ENCODE data around the gene GPR27.

The GPR27 gene

GRCh38 chr3:71783152-71783551, 29.5 kb downstream of the GPR27 start:
- TF ChIP-seq CTCF (IDR thresholded peaks at IDR 0.05), result no peak

GRCh38 chr3:71784201-71784913, 30.7 kb downstream of the GPR27 start:
- no peak for TF ChIP-seq CTCF (IDR thresholded peaks at IDR 0.05)

DNA sequence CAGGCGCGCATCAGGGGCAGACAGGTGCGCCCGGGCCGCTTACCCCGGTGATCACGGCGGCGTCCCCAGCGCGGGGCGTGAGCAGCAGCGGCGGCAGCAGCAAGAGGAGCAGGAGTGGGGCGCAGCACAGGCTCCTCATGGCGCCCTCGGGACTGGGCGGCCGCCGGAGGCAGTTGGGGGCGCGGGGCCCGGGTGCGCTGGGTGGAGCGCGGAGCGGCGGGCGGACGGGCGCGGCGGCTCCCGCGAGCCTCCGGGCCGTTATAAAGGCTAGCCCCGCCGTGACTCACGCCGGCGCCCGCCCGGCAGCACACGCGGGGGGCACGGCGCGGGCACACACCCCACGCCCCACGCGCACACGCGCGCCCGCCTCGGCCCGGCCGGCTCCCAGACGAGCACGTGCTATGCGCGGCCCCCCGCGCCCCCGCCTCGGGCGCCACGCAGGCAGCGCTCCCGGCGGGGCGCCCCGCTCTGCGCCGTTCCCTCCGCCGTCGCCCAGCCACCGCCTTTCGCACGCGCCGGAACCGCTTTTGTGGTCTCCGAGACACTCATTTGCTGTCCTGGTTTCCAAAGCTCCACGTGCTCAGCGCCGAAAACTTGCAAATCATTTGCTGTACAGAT, 31.4 kb downstream of the GPR27 start, which contains the start of gene PROK2:
PROK2 (minus strand) TSS at position 235 of the 618 bp plus-strand sequence; CDS start at position 139, 96 bp downstream.
- TF ChIP-seq CTCF (IDR thresholded peaks at IDR 0.05), result no peak

- no peak for TF ChIP-seq CTCF (IDR thresholded peaks at IDR 0.05)
Observed at GRCh38 chr3:71785532-71786216, 32.0 kb downstream of the GPR27 start.

DNA sequence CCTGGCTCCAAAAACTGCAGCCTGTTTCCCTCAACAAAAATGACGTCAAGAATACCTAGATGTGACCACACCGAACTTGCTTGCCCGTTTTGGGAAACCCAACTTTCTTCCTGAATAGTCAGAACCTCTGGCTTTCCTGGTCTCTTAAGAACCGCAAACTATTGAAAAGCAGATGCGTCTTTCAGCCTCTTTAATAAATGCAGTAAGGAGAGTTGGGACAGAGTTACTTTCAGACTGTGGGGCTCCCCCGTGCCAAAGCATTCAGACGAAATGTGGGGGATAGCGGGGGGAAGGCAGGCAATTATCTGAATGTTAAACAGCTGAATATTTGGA, 32.5 kb downstream of the GPR27 start:
- TF ChIP-seq CTCF (IDR thresholded peaks at IDR 0.05), result no peak

DNA sequence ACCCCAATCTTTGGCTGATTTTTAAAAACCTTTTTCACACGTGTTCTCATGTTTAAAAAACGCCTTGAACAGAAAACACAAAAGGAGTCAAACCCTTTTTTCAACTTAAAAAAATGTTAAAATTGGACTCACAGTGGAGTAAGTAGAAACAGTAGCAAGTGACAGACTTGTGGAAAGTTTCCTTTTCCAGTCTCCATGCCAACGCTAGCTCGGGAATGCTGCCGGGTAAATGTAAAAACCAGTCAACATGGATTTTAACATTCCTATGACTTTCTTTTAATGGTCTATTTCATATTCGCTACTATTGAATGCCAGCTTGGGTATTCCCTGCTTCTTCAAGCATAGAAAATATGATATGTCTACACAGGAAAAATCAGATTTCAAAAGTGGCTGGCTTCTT, 32.9 kb downstream of the GPR27 start:
- TF ChIP-seq CTCF (IDR thresholded peaks at IDR 0.05), result no peak

- TF ChIP-seq CTCF (IDR thresholded peaks at IDR 0.05), result no peak
Observed at GRCh38 chr3:71787851-71788405, 34.3 kb downstream of the GPR27 start.

All from LNCAP (cell line).